Kidney epithelial cell (primary cell): Measurements from ENCODE around the gene DGLUCY. TPM values are rescaled to one million over a fixed set of nuclear protein-coding genes. Genes with fewer than 3 reads are reported as not detected.
A peak's percentile ranks its signal among the peaks of the same experiment; 100 is the strongest.

ENCODE experiments used
- DNase-seq: peaks from one replicate; pipeline ENCODE4 v3.0.0-alpha.2; 2010; ENCODE audit warnings: low read depth
- H3K27me3 ChIP-seq: 2 replicates; pipeline ENCODE4 v1.6.0; 2011; ENCODE audit warnings: low read length; ENCODE audit not compliant: control insufficient read depth, insufficient read depth
- H3K36me3 ChIP-seq: 2 replicates; pipeline ENCODE4 v1.5.1; 2011; ENCODE audit warnings: low read length; ENCODE audit not compliant: control insufficient read depth, insufficient read depth
- H3K4me3 ChIP-seq: 2 replicates; pipeline ENCODE4 v1.5.1; 2011; ENCODE audit warnings: low read depth, mild to moderate bottlenecking, control low read depth, low read length
- total RNA-seq: library from RNA; depleted of rRNA; stranded (reverse); fragments of >200 nt; gene quantifications from 2 replicates; pipeline ENCODE4 v1.2.3, GENCODE V29; 2015
- TF ChIP-seq, protein P1 (sequence below): IDR thresholded peaks from 2 replicates; pipeline ENCODE4 v1.5.1; 2011; ENCODE audit warnings: mild to moderate bottlenecking, moderate library complexity, low read length, control low read depth, inconsistent platforms; ENCODE audit not compliant: insufficient read depth, poor library complexity, severe bottlenecking

The DGLUCY gene
- total RNA-seq, 1 donor from 2014 or later: 38.1 TPM

DNA sequence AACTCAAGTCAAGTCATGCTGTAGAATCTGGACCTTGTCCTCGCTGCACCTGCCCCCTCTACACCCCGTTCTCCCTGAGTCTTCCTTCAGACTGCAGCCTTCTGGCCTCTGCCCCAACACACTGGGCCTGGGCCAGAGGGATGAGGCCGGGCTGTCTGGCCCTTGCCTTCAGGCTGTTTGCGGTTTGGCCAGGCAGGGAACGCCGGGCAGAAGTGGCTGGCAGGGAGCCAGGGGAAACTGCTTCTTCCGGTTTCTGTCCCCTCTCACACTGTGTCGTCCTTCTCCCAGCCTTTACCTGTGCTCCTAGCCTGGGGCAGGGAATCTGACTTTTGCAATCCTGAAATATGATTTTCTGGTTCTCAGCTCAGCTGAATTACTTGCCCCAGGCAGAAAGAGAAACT lies 13.5 kb downstream of the DGLUCY start:
- TF ChIP-seq, protein P1, sequence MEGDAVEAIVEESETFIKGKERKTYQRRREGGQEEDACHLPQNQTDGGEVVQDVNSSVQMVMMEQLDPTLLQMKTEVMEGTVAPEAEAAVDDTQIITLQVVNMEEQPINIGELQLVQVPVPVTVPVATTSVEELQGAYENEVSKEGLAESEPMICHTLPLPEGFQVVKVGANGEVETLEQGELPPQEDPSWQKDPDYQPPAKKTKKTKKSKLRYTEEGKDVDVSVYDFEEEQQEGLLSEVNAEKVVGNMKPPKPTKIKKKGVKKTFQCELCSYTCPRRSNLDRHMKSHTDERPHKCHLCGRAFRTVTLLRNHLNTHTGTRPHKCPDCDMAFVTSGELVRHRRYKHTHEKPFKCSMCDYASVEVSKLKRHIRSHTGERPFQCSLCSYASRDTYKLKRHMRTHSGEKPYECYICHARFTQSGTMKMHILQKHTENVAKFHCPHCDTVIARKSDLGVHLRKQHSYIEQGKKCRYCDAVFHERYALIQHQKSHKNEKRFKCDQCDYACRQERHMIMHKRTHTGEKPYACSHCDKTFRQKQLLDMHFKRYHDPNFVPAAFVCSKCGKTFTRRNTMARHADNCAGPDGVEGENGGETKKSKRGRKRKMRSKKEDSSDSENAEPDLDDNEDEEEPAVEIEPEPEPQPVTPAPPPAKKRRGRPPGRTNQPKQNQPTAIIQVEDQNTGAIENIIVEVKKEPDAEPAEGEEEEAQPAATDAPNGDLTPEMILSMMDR: no peak
- no peaks in the 10 kb centered on the region for H3K27me3 ChIP-seq
- H3K36me3 ChIP-seq: no peaks in the 10 kb centered on the region
- DNase-seq: no peak
- H3K4me3 ChIP-seq: no peak overlapping the region

DNA sequence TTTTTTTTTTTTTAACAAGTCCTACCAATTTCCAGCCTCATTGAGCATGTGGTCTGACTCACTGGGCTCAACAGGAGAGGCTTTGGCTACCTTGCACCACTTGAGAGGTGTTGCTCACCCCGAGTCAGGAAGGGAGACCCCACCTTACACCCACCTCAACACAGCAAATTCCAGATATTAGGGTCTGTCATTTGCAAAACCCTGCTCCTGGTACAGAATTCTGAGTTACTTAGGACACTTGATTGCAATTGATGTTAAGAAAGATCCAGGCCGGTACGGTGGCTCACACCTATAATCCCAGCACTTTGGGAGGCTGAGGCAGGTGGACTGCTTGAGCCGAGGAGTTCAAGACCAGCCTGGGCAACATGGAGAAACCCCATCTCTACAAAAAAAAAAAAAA lies 14.1 kb downstream of the DGLUCY start:
- no peak for DNase-seq
- Histone ChIP-seq H3K27me3 (no peaks in the 10 kb centered on the region), H3K36me3 (no peaks in the 10 kb centered on the region), H3K4me3 (no peak overlapping the region)
- TF ChIP-seq, protein P1: no peak

- no peaks in the 10 kb centered on the region for H3K27me3 ChIP-seq
- H3K36me3 ChIP-seq: no peaks in the 10 kb centered on the region
- TF ChIP-seq, protein P1: no peak
These were observed 14.8 kb downstream of the DGLUCY start for GRCh38 chr14:91128699-91129098.

DNA sequence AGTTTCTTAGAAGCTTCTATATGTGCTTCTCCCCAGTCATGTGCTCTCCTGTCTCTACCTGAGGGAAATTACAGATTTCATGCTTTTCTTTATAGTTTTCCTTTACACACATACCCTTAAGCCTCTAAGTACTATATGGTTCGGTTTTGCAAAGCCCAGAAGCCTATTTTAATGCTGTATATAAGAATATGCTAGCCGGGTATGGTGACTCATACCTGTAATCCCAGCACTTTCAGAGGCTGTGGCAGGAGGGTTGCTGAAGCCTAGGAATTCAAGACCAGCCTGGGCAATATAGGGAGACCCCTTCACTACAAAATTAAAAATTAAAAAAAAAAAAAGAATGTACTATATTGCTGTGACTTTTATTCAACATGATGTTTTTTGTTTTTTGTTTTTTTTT lies 15.4 kb downstream of the DGLUCY start:
- TF ChIP-seq, protein P1: no peak
- Histone ChIP-seq H3K36me3 (no peaks in the 10 kb centered on the region), H3K4me3 (no peak overlapping the region), H3K27me3 (no peaks in the 10 kb centered on the region)
- no peak for DNase-seq

More at GRCh38 chr14:91128699-91129098, 14.8 kb downstream of the DGLUCY start:
- DNase-seq: no peak
- no peak overlapping the region for H3K4me3 ChIP-seq

- TF ChIP-seq, protein P1: no peak
- Histone ChIP-seq H3K27me3 (no peaks in the 10 kb centered on the region), H3K4me3 (no peak overlapping the region), H3K36me3 (no peaks in the 10 kb centered on the region)
- DNase-seq: no peak
These were observed 21.2 kb downstream of the DGLUCY start for GRCh38 chr14:91135039-91135438.

GRCh38 chr14:91138511-91139359 lies 24.9 kb downstream of the DGLUCY start:
- H3K36me3 ChIP-seq: no peaks in the 10 kb centered on the region
- no peak for DNase-seq
- TF ChIP-seq, protein P1: peak; percentile 47
- no peaks in the 10 kb centered on the region for H3K27me3 ChIP-seq
- no peak overlapping the region for H3K4me3 ChIP-seq
